GM21619 (cell line): Measurements from ENCODE around the gene GRIN1.

Experiments
- ATAC-seq: cut with Tn5 transposase; IDR thresholded peaks from one replicate; pipeline ENCODE4 v1.9.1; 2021; ENCODE audit not compliant: unreplicated experiment

The GRIN1 gene

DNA sequence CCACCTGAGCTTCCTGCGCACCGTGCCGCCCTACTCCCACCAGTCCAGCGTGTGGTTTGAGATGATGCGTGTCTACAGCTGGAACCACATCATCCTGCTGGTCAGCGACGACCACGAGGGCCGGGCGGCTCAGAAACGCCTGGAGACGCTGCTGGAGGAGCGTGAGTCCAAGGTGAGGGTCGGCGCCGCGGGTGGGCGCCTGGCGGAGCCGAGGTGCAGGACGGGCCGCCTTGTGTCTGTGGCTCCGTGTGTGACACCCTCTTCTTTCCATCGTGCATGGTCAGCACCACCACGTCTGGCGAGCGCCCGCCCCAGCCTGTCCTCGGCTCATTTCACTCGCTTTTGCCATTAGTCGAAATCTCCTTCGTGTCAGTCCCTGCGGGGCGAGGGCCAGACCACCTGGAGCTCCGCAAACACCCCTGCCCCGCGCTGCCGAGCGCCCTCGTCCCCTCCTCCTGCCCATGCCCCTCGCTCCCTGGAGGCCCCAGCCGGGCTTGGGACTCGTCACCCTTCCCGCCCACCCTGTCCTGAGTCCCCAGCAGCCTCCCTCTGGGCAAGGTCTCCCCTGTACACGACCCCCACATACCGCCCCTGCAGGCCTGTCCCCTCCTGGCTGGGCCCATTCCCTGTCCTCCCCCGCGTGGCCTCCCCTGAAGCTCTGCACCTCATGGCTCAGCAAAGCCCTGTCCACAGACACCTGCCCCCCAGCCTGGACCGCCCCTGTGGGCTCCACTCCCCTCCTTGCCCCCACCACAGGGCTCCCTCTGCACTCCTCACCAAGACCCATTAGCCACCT lies 7.0 kb downstream of the GRIN1 start:
- ATAC-seq: no peak

GRCh38 chr9:137146527-137146918 lies 7.6 kb downstream of the GRIN1 start:
- no peak for ATAC-seq

- no peak for ATAC-seq
These were observed 8.3 kb downstream of the GRIN1 start for GRCh38 chr9:137147091-137147792.

- ATAC-seq: no peak
These were observed 8.8 kb downstream of the GRIN1 start for GRCh38 chr9:137147793-137148160.

- ATAC-seq: no peak
These were observed 9.3 kb downstream of the GRIN1 start for GRCh38 chr9:137148242-137148641.

DNA sequence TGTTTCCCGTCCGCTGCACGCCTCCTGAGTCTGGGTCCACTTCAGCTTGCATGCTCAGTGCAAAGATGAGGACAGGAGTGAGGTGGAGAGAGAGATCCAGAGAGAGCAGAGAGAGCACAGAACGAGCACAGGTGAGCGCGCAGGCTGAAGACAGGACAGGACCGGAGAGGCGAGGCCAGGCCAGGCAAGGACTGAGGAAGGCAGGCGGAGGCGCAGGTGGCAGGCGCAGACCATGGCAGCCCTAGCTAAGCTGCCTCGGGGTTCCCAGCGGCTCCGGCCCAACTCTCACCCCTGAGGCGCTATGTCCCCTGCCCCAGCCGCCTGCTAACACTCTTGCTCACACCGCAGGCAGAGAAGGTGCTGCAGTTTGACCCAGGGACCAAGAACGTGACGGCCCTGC lies 9.7 kb downstream of the GRIN1 start:
- no peak for ATAC-seq

- no peak for ATAC-seq
These were observed 10.4 kb downstream of the GRIN1 start for GRCh38 chr9:137149363-137149762.

DNA sequence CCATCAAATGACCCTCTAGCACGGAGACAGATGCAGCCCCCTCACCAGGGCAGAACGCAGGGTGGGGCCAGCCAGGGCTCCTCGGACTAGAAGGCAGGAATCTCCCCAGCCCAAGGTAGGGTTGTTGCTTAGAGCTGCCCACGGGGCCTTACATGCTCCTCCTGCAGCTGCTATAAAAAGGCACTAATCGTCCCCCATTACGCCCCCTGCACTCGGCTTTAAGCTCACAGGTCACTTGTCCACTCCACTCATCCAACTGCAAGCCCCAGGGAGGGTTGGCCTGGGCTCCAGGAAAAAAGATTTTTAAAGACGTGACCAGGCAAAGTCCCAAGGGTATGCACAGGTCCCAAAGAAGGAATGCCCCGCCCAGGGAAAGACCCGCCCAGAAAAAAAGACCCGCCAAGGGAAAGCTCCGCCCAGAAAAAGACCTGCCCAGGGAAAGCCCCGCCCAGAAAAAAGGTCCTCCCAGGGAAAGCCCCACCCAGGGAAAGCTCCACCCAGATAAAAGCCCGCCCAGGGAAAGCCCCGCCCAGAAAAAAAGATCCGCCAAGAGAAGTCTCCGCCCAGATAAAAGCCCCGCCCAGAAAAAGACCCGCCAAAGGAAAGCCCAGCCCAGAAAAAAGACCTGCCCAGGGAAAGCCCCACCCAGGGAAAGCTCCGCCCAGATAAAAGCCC lies 11.1 kb downstream of the GRIN1 start:
- ATAC-seq: peak; percentile 24

DNA sequence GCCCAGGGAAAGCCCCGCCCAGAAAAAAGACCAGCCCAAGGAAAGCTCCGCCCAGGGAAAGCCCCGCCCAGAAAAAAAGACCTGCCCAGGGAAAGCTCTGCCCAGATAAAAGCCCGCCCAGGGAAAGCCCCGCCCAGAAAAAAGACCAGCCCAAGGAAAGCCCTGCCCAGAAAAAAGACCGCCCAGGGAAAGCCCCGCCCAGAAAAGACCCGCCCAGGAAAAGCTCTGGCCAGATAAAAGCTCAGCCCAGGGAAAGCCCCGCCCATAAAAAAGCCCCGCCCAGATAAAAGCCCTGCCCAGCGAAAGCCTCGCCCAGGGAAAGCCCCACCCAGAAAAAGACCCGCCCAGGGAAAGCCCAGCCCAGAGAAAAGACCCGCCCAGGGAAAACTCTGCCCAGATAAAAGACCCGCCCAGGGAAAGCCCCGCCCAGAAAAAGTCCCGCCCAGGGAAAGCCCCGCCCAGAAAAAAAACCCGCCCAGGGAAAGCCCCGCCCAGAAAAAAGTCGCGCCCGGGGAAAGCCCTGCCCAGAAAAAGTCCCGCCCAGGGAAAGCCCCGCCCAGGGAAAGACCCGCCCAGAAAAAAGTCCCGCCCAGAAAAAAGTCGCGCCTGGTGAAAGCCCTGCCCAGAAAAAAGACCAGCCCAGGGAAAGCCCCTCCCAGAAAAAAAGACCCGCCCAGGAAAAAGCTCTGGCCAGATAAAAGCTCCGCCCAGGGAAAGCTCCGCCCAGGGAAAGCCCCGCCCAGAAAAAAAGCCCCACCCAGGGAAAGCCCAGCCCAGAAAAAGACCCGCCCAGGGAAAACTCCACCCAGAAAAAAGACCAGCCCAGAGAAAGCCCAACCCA lies 11.9 kb downstream of the GRIN1 start:
- peak; percentile 46 for ATAC-seq

GRCh38 chr9:137152844-137153405 lies 14.0 kb downstream of the GRIN1 start:
- no peak for ATAC-seq

GRCh38 chr9:137156567-137157375 lies 17.8 kb downstream of the GRIN1 start:
- ATAC-seq: no peak

GRCh38 chr9:137157618-137158415 lies 18.9 kb downstream of the GRIN1 start:
- no peak for ATAC-seq

GRCh38 chr9:137158625-137159024 lies 19.7 kb downstream of the GRIN1 start:
- no peak for ATAC-seq

- no peak for ATAC-seq
These were observed 20.4 kb downstream of the GRIN1 start for GRCh38 chr9:137159105-137160053.

GRCh38 chr9:137160054-137160425 lies 21.1 kb downstream of the GRIN1 start:
- no peak for ATAC-seq

DNA sequence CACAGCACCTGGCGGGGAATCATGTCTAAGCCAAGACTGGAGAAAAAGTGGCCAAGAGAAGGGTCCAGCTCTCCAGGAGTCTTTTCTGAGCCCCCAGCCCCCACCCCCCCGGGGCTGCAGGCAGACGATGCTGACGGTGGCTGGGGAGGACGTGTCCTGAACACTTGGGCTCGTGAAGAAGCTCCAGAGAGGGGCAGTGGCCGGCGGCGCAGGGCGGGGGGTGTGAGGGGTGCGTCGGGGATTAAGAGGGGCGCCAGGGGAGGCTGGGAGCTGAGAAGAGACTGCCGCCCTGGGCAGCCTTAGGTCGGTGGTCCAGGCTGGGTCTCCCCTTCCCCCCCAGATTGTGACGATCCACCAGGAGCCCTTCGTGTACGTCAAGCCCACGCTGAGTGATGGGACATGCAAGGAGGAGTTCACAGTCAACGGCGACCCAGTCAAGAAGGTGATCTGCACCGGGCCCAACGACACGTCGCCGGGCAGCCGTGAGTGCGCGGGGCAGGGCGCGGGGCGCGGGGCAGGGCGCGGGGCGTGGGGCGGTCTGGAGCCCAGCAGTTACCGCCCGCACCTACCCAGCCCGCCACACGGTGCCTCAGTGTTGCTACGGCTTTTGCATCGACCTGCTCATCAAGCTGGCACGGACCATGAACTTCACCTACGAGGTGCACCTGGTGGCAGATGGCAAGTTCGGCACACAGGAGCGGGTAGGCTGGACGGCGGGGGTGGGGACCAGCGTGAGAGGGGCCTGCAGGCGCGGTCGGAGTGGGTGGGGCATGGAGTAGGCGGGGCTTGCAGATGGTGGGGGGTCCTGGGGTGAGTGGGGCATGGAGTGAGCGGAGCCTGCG lies 22.0 kb downstream of the GRIN1 start:
- no peak for ATAC-seq
